Dedifferentiated amniotic fluid mesenchymal stem cell (primary cell): ENCODE results near the gene LRRC36.

ENCODE experiments used
- DNase-seq: peaks from one replicate; pipeline ENCODE4 v3.0.0-alpha.2; 2016; ENCODE audit errors: extremely low spot score

The LRRC36 gene

GRCh38 chr16:67389911-67390815 is 63.5 kb downstream of the LRRC36 start:
- DNase-seq, result no peak

- DNase-seq, result no peak
Observed at GRCh38 chr16:67390816-67391423, 64.3 kb downstream of the LRRC36 start.

DNA sequence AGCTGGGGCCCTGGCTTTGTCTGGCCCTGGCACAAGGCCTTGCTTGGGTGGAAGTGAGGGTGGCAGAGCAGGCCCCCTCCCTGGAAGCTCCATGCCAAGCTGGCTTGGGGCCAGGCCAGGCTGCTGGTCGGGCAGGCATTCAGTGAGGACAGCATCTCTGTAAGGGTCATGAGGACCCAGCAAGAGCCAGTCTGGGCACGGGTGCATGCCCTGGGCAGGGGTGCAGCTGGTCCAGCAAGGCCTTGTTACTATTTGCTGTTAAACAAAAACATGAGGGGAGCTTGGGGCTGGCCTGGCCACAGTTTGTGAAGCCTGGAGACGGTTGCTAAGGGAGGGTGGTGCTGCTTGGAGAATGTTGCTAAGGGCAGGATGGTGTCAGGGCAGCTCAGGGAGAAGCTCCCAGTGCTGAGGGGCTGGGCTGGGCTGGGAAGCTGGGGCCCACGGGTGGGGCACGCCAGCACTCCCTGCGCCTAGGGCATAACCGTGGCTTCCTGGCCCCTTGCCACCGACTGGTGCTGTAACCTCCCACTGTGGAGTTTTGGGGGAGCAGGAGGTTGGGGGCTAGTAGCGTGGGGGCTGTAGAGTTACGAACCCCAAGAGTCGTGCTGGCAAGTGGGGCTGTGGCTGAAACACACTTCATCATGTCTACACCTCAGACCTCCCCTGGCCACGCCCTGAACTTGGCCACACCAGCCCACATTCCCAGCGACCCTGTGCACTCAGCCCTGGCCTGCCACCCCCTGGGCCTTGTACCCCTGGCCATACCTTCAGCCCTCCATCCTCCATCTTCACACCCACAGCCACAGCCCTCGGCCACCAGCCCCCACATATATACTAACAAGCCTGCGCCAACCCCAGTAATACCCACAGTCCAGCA is 65.0 kb downstream of the LRRC36 start:
- no peak for DNase-seq

DNA sequence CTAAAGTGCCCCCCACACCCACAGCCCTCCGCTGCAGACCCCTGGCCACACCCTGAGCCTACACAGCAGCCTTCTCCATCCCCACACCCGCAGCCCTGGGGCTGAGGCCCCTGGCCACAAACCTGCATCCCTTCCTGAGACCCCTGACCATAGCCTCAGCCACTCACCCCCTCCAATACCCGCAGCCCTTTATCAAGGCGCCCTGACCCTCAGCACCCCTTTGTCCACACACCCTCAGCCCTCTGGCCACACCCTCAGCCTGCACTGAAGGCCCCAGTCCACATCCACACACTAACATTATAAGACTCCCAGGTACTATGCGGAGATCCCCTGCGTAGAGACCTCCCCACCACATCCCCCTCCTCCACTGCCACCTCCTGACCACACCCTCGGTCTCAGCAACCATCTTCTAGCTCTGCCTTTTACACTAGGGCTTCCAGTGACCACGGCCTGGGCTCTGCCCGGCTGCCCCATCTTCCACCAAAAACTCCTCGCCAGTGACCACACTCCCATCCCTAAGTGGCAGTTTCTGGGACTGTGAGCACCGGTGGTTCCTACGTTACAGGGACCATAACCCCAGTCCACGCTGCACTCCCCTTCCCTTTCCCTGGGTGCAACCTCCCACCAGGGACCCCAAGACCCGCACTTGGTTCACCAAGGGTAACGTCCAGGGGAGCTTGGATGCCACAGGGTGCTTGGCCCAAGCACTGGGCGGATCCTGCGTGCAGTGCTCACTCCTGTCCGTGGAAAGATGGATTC is 65.9 kb downstream of the LRRC36 start:
- no peak for DNase-seq

DNA sequence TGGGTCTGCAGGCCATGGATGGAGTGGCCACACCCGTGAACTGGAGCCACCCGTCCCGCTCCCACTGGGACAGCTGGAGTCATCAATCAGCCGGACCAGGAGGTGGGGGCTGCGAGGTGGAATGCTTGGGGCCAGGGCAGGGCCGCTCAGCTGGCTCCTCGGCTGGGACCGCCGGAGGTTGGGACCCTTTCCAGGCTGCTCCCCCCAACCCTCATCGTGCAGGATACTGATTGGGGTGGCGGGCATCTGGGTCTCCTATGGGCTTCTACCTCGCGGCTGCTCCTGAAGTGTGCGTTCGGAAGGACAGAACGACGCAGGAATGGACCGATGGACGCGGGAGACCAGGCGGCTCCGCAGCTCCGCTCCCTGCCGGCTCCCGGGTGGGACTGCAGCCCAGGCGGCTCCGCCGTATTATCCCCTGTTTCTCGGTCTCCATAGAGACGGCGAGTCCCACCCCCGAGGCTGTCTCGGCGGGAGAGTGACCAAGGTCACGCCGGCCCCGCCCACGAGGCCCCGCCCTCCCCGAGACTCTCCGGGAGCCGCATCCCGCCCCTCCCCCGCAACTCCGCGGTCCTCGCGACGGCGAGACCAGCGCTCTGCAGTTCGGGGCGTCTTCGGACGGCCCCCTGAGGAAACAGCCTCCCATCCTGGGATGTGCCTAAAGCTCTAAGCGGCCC is 66.6 kb downstream of the LRRC36 start, which contains the start of gene TPPP3:
TPPP3 (minus strand) TSS at position 388 of the 677 bp plus-strand sequence. CDS start 2,387 bp downstream, outside the sequence.
- peak; percentile 52 for DNase-seq

- no peak for DNase-seq
Observed at GRCh38 chr16:67393788-67394154, 67.2 kb downstream of the LRRC36 start.

DNA sequence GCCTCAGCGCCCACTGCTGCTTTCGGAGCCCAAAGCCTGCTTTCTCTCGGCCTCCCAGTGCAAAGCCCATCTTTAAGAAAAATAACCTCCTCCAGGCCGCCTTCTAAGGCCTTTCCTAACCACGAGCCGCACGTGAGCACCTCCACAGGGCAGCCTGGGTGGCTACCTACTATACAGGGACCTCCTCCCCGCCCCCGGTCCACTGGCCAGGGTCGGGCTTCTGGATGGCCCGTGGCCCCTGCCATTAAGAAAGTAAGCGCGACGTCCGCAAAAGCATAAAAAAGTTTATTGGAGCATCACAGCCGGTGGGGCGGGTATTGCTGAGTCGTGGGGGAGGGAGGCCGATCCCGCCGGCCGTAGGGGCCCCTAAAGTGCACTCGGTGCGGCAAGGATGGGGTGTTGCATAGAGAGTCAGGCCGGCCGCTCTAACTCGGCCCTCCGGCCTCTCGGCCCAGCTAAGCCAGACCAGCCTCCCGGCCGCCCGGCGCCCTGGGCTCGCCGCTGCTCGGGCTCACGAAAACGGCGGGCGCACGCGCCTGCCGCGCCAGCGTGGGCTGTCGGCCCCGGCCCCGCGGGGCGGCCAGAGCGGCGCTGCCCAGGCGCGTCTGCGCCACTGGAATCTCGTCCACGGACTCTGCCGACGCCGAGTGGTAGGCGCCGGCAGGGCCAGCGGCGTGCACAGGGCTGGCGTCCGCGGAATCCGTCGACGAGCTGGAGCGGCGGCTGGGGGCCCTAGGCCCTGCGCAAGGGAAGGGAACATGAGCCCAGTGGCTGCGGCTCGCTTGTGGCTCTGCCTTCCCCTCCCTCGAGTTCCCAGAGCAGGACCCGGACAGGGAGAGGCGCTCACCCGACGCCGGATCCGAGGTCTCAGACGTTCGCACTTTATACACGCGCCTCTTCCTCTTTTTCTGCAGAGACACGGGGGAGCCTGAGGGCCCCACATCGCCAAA is 67.8 kb downstream of the LRRC36 start:
- DNase-seq, result no peak

- no peak for DNase-seq
Observed at GRCh38 chr16:67395105-67395457, 68.5 kb downstream of the LRRC36 start.

GRCh38 chr16:67395458-67396158 is 69.0 kb downstream of the LRRC36 start:
- DNase-seq, result no peak

GRCh38 chr16:67396159-67397035 is 69.8 kb downstream of the LRRC36 start:
- peak; percentile 35 for DNase-seq

- DNase-seq, result no peak
Observed at GRCh38 chr16:67397036-67397801, 70.6 kb downstream of the LRRC36 start.

GRCh38 chr16:67397812-67398545 is 71.4 kb downstream of the LRRC36 start:
- DNase-seq, result no peak

DNA sequence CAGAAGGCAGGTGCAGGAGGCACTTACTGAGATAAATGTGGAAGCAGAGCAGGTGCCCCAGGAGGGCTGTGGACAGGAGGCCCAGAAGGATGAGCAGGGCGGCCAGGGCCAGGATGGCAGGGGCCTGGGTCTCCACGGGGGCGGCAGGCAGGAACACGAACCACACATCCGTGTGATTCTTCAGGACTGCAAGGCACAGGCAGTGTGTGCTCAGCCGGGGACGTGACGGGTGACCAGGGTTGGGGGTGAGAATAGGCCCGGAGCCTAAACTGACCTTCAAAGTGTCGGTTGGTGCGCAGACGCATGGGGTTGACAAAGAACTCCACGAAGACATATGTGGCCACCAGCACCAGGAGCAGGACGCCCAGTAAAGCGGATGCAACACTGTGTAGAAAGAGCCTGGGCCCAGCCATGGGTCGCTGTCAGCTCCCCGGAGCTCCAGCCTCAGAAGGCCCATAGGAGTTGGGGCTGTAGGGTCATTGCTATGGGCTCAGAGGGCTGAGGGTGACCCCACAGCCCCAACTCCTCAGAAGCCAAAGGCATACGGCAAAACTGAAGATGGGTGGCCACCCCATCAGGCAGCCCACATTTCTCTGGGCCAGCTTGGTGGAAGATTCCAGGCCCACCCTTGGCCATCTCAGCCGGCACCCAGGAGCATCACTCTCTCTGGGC is 72.1 kb downstream of the LRRC36 start:
- DNase-seq, result no peak

- DNase-seq, result no peak
Observed at GRCh38 chr16:67399218-67399733, 72.7 kb downstream of the LRRC36 start.

GRCh38 chr16:67399749-67400704 is 73.4 kb downstream of the LRRC36 start:
- no peak for DNase-seq
